ENCODE results near the gene ZMYM1. TPM values are rescaled to one million over a fixed set of nuclear protein-coding genes. Genes with fewer than 3 reads are reported as not detected.

Gene ZMYM1
- total RNA-seq, 1 experiment from 2014 or later, result 39.1 TPM

DNA sequence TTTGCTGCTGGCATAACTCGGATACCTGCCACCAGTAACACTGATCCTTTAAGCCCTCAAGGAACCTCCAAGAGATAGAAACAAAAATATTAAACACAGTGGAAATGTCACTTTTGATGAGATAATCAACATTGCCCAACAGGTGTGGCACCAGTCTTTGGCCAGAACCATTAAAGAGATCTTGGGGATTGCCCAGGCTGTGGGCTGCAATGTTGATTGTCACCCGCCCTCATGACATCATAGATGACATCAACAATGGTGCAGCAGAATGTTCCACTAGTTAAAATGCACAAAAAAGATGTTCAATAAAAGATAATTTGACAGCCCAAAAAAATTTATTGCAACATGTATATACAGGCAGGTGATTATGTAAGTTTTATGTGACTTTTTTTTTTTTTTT, 20.2 kb upstream of the ZMYM1 start:
- intact Hi-C loops (cut with micrococcal nuclease; ENCODE audit: unreplicated experiment) (no loop called here), in situ Hi-C loops (cut with HindIII; ENCODE audit: low pct_unique_long_range_greater_than_20kb, low sequenced_read_pairs) (no loop called here)
- no peaks in the 10 kb centered on the region for H3K4me1 ChIP-seq (ENCODE audit: control insufficient read depth, insufficient read depth, low read length)
- H3K9me3 ChIP-seq (ENCODE audit: control insufficient read depth, insufficient read depth, low read depth, low read length), result no peaks in the 10 kb centered on the region
- DNase-seq (ENCODE audit: low read depth, low spot score) (no peak), ATAC-seq (no peak)
- no peak overlapping the region for H3K4me3 ChIP-seq (ENCODE audit: low read depth in 2 of 2, low read length in 2 of 2)
- ChIA-PET CTCF (no interaction called here), POLR2A (no interaction called here)
- no peak overlapping the region for H3K27ac ChIP-seq (ENCODE audit: low read length)
- no peaks in the 10 kb centered on the region for H3K36me3 ChIP-seq (ENCODE audit: control insufficient read depth, insufficient read depth, low read length)
- TF ChIP-seq, protein P1, sequence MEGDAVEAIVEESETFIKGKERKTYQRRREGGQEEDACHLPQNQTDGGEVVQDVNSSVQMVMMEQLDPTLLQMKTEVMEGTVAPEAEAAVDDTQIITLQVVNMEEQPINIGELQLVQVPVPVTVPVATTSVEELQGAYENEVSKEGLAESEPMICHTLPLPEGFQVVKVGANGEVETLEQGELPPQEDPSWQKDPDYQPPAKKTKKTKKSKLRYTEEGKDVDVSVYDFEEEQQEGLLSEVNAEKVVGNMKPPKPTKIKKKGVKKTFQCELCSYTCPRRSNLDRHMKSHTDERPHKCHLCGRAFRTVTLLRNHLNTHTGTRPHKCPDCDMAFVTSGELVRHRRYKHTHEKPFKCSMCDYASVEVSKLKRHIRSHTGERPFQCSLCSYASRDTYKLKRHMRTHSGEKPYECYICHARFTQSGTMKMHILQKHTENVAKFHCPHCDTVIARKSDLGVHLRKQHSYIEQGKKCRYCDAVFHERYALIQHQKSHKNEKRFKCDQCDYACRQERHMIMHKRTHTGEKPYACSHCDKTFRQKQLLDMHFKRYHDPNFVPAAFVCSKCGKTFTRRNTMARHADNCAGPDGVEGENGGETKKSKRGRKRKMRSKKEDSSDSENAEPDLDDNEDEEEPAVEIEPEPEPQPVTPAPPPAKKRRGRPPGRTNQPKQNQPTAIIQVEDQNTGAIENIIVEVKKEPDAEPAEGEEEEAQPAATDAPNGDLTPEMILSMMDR (IDR thresholded peaks at IDR 0.05), result no peak
- TF ChIP-seq TCF7L2 (IDR thresholded peaks at IDR 0.05; ENCODE audit: low read depth, low read length), result no peak
- TF ChIP-seq POLR2AphosphoS5 (IDR thresholded peaks at IDR 0.05; ENCODE audit: low read depth, low read length), result no peak
- TF ChIP-seq SIN3A (IDR thresholded peaks at IDR 0.05; ENCODE audit: borderline replicate concordance, insufficient read depth, low read depth, low read length), result no peak
- TF ChIP-seq, protein P2, sequence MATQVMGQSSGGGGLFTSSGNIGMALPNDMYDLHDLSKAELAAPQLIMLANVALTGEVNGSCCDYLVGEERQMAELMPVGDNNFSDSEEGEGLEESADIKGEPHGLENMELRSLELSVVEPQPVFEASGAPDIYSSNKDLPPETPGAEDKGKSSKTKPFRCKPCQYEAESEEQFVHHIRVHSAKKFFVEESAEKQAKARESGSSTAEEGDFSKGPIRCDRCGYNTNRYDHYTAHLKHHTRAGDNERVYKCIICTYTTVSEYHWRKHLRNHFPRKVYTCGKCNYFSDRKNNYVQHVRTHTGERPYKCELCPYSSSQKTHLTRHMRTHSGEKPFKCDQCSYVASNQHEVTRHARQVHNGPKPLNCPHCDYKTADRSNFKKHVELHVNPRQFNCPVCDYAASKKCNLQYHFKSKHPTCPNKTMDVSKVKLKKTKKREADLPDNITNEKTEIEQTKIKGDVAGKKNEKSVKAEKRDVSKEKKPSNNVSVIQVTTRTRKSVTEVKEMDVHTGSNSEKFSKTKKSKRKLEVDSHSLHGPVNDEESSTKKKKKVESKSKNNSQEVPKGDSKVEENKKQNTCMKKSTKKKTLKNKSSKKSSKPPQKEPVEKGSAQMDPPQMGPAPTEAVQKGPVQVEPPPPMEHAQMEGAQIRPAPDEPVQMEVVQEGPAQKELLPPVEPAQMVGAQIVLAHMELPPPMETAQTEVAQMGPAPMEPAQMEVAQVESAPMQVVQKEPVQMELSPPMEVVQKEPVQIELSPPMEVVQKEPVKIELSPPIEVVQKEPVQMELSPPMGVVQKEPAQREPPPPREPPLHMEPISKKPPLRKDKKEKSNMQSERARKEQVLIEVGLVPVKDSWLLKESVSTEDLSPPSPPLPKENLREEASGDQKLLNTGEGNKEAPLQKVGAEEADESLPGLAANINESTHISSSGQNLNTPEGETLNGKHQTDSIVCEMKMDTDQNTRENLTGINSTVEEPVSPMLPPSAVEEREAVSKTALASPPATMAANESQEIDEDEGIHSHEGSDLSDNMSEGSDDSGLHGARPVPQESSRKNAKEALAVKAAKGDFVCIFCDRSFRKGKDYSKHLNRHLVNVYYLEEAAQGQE (IDR thresholded peaks at IDR 0.05; ENCODE audit: insufficient read depth in 1 of 2, low read depth in 2 of 2, low read length in 1 of 2), result no peak
- BruUV-seq (replicated peaks), result no TSS peak
- H3K27me3 ChIP-seq (ENCODE audit: control insufficient read depth, insufficient read depth, low read length), result peaks cover 3% of the 10 kb centered on the region

DNA sequence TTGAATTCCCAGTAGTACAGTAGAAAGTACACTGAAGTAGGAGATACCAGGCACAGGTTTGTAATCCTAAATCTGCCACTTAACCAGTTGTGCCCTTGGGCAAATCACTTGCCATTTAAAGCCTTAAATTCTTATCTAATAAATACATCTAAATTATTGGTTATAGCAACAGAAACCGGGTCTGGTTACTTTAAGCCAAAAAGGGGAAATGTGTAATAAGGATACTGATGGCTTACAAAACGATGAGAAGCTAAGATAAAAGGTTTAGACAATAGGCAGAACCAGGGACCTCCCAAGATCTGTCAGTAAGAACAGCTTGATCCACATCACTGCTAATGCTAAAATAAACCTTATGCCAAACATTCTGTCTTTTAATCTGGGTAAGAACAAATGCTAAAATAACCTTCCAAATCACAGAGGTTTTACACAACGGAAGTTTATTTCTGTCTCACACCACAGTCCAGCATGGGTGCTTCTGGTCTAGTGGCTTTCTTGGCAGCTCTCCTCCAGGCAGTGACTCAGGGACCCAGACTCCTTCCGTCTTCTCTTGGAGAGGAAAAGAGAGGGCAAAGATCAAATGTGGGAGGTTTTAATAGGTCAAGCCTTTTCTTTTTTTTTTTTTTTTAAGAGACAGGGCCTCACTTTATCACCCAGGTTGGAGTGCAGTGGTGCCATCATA, 16.5 kb upstream of the ZMYM1 start:
- no peak for DNase-seq (ENCODE audit: low read depth, low spot score)
- in situ Hi-C loops (cut with HindIII; ENCODE audit: low pct_unique_long_range_greater_than_20kb, low sequenced_read_pairs), result no loop called here
- Histone ChIP-seq H3K27me3 (ENCODE audit: control insufficient read depth, insufficient read depth, low read length) (peaks cover 3% of the 10 kb centered on the region), H3K4me3 (ENCODE audit: low read depth in 2 of 2, low read length in 2 of 2) (no peak overlapping the region), H3K27ac (ENCODE audit: low read length) (no peak overlapping the region), H3K4me1 (ENCODE audit: control insufficient read depth, insufficient read depth, low read length) (no peaks in the 10 kb centered on the region), H3K36me3 (ENCODE audit: control insufficient read depth, insufficient read depth, low read length) (no peaks in the 10 kb centered on the region), H3K9me3 (ENCODE audit: control insufficient read depth, insufficient read depth, low read depth, low read length) (no peaks in the 10 kb centered on the region)
- CTCF ChIA-PET, result interaction anchor here (0.6 kb wide), 1 partner anchor 298 kb away, joined by 3 read pairs; no protein-coding TSS in a partner anchor
- POLR2A ChIA-PET, result interaction anchor here (0.7 kb wide), 2 partner anchors 26 to 45 kb away, joined by 6 to 12 read pairs; no protein-coding TSS in a partner anchor
- intact Hi-C loops (cut with micrococcal nuclease; ENCODE audit: unreplicated experiment), result no loop called here
- no TSS peak for BruUV-seq (replicated peaks)
- ATAC-seq, result no peak
- TF ChIP-seq POLR2AphosphoS5 (IDR thresholded peaks at IDR 0.05; ENCODE audit: low read depth, low read length) (no peak), TCF7L2 (IDR thresholded peaks at IDR 0.05; ENCODE audit: low read depth, low read length) (no peak), SIN3A (IDR thresholded peaks at IDR 0.05; ENCODE audit: borderline replicate concordance, insufficient read depth, low read depth, low read length) (no peak)
- TF ChIP-seq, protein P2 (IDR thresholded peaks at IDR 0.05; ENCODE audit: insufficient read depth in 1 of 2, low read depth in 2 of 2, low read length in 1 of 2), result no peak
- TF ChIP-seq, protein P1 (IDR thresholded peaks at IDR 0.05), result no peak

Data from Panc1 (cell line).